ENCODE data around the gene LRRC4C. TPM values are rescaled to one million over a fixed set of nuclear protein-coding genes. Genes with fewer than 3 reads are reported as not detected.

LRRC4C gene
- total RNA-seq, 1 donor: 0.27 TPM

- TF ChIP-seq, protein P1, sequence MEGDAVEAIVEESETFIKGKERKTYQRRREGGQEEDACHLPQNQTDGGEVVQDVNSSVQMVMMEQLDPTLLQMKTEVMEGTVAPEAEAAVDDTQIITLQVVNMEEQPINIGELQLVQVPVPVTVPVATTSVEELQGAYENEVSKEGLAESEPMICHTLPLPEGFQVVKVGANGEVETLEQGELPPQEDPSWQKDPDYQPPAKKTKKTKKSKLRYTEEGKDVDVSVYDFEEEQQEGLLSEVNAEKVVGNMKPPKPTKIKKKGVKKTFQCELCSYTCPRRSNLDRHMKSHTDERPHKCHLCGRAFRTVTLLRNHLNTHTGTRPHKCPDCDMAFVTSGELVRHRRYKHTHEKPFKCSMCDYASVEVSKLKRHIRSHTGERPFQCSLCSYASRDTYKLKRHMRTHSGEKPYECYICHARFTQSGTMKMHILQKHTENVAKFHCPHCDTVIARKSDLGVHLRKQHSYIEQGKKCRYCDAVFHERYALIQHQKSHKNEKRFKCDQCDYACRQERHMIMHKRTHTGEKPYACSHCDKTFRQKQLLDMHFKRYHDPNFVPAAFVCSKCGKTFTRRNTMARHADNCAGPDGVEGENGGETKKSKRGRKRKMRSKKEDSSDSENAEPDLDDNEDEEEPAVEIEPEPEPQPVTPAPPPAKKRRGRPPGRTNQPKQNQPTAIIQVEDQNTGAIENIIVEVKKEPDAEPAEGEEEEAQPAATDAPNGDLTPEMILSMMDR (IDR thresholded peaks at IDR 0.05; ENCODE audit: insufficient read depth, low read length): no peak
- H3K4me3 ChIP-seq (ENCODE audit: low read depth, low read length): no peak overlapping the region
- DNase-seq (ENCODE audit: low read depth): no peak
Observed at GRCh38 chr11:40679276-40679675, 780.2 kb downstream of the LRRC4C start.

DNA sequence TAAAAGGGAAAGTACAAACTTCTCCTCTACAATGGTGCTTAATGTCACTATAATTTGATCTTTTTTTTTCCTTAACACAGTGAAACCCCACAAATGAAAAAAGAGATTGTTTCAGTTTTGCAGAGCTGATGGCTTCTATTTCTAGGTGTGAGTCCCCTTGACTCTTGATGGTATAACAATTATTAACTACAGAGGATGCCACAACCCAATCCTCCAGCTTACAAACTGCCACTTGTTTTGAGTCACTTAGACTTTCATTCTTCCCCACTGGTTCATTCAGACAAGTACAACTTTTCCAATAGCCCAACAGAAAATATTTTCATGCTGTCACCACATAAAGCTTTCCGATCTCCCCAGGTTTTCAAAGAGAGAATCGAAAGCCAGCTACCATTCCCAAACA, 812.2 kb downstream of the LRRC4C start:
- TF ChIP-seq, protein P1 (IDR thresholded peaks at IDR 0.05; ENCODE audit: insufficient read depth, low read length): no peak
- H3K4me3 ChIP-seq (ENCODE audit: low read depth, low read length): no peak overlapping the region
- no peak for DNase-seq (ENCODE audit: low read depth)

DNA sequence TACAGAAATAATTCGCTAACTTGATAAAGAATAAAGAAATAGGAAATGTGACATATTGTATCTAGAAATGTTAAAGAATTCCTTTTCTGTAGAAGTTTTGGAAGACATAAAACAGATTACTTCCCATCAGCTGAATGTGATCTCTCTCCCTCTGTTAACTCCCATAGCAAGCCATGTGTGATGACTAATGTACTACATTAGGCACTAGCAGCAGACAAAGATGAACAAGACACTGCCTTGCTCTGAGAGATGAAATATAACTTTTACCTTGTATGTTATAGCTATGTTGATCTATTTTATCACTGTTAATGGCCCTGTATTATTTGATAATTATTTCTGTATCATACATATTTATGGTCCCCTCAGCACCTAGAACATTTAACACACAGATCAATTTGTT, 817.2 kb downstream of the LRRC4C start:
- no peak for DNase-seq (ENCODE audit: low read depth)
- TF ChIP-seq, protein P1 (IDR thresholded peaks at IDR 0.05; ENCODE audit: insufficient read depth, low read length): no peak
- no peak overlapping the region for H3K4me3 ChIP-seq (ENCODE audit: low read depth, low read length)

- no peak for DNase-seq (ENCODE audit: low read depth)
- TF ChIP-seq, protein P1 (IDR thresholded peaks at IDR 0.05; ENCODE audit: insufficient read depth, low read length): no peak
- H3K4me3 ChIP-seq (ENCODE audit: low read depth, low read length): no peak overlapping the region
Observed at GRCh38 chr11:40619654-40620053, 839.8 kb downstream of the LRRC4C start.

DNA sequence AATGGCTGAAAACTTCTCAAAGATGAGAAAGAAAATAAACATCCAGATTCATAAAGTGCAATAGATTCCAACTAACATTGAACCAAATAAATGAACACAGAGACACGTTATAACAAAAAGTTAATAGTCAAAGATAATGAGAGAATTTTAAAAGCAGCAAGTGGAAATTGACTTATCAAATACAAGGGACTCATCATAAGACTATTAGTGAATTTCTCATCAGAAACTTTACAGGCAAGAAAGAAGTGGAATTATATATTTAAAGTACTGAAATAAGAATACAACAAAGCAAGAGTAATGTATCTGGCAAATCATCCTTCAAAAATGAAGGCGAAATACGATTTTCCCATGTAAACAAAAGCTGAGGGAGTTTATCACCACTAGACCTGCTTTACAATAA, 852.7 kb downstream of the LRRC4C start:
- H3K4me3 ChIP-seq (ENCODE audit: low read depth, low read length): no peak overlapping the region
- TF ChIP-seq, protein P1 (IDR thresholded peaks at IDR 0.05; ENCODE audit: insufficient read depth, low read length): no peak
- DNase-seq (ENCODE audit: low read depth): no peak

- DNase-seq (ENCODE audit: low read depth): no peak
- TF ChIP-seq, protein P1 (IDR thresholded peaks at IDR 0.05; ENCODE audit: insufficient read depth, low read length): no peak
Observed at GRCh38 chr11:40602866-40603552, 856.4 kb downstream of the LRRC4C start.

More at GRCh38 chr11:40602866-40603552, 856.4 kb downstream of the LRRC4C start:
- no peak overlapping the region for H3K4me3 ChIP-seq (ENCODE audit: low read depth, low read length)
